ENCODE data around the gene ZFHX3.

DNA sequence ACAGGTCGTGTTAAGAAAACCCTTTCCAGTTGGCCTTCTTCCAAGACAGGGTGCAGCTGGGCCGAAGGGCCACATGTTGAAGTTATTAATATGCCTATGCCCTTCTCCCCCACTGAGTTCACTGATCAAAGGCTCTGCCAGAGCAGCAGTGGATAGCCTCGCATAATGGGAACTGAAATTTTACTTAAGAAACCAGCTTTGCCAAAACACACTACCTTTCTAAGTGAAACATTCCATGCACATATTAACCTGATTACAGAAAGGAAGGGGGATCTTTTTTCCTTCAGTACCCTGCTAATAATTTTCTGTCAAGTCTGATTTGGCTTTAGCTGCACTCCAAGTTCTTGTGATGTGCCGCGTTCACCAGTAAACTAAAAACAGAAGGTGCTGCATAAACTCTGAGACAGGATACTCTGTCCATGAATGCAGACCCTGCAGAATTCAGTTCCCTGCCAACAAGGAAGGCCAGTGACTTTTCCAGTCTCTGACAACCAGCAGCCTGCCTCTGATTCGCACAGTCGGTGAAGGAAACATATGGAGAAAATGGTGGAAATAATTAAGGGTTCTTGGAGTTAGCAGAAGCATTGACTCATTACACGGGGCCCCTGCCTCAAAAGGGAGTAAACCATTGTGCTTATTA lies 283.8 kb downstream of the ZFHX3 start:
- no peak for TF ChIP-seq EZH2phosphoT487 (IDR thresholded peaks at IDR 0.05; ENCODE audit: insufficient read depth, low read depth)
- no peak for TF ChIP-seq EZH2 (IDR thresholded peaks at IDR 0.05; ENCODE audit: insufficient read depth, poor library complexity, severe bottlenecking)

Data from GM23248 (cell line).